Stimulated activated CD4-positive, alpha-beta T cell treated with anti-CD3 and anti-CD28 coated beads, Interleukin-4, amount 100 ng/mL, for 48 hours (primary cell): ENCODE results near the gene PRPF31.
A peak's percentile ranks its signal among the peaks of the same experiment; 100 is the strongest.
"Not testable (repeated sequence)": the region's sequence is repeated elsewhere in the genome, so short reads cannot be mapped to it uniquely, and the experiment has no call there.

Source experiments
- DNase-seq, 2 donors: peaks; one replicate each; pipeline ENCODE4 v3.0.0-alpha.2; 2020; ENCODE audit warnings: low read depth in 2 of 2

PRPF31 gene

DNA sequence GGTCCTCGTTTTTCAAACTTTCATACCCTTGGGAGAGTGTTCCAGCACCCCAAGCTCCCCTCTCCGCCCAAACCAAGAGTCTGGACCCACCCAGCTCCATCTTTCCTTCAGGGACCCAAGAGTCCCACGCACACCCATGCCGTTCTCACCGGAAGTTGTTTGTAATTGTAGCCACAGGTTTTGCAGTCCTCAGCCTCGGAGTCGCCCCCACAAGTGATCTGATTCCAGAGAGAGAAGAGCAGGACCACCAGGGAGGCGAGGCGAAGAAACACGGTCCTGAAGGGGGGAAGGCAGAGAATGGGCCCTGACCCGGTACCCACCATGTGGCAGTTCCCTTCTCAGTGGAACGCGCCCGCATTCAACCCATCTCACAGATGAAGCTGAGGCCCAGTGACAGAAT is 47.3 kb downstream of the PRPF31 start:
- no peak for DNase-seq

DNA sequence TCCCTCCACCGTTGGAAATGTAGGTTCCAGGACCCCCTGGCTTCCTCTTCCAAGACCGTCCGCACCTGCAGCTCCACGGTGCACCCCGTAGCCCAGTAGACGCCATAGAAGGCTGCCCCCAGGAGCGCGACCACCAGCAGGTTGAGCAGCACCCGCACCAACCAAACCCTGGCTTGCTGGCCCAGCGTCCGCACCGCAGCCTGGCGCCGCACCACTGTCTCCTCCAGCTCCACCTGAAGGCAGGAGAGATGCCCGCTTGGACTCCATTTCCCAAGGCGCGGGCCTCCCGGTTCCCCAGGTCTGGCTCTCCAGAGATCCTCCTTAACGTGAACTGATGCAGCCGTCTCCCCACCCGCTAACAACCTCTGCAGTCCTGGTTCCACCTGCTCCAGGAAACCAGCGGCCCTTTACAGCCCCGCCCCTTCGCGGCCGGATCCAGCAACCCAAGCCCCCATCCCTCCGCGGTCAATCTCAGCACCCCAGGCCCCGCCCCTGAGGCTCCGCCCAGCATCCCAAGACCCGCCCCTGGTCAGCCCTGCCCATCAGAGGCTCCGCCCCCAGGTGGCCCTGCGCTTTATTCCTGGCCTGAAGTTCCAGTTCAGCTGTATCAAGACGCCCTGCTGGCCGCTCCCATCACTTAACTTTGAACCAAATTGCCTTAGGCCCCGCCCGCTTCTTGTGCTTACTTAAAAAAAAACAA is 49.0 kb downstream of the PRPF31 start:
- DNase-seq, result peak; percentile 64 to 70

GRCh38 chr19:54165222-54165621 is 49.7 kb downstream of the PRPF31 start:
- DNase-seq, result no peak

DNA sequence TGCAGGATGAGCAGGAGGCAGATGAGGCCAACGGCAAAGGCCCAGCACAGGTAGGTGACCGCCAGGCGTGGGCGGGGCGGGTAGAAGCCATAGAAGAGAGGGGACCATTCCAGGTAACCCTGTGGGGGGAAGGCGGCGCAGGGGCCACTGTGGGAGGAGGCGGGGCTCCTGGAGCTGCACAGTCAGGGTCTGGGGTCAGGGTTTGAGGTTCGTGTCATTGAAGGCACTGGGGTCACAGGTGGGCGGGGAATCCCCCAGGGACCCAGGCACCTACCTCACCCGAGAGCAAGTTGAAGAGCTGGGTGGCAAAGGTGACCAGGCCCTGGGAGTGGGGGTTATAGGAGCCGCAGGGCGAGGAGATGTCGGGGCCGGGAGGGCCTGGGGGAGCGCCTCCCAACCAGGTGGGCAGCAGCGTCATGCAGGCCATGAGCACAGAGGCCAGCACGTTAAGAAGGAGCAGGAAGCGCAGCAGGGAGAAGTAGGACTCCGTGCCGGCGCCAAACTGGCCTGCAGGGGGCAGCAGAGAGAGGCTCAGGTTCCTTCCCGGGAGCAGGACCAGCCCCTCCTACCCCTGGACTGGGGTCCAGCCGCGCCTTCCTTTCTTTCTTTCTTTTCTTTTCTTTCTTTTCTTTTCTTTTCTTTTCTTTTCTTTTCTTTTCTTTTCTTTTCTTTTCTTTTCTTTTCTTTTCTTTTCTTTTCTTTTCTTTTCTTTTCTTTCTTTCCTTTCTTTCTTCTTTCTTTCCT is 52.8 kb downstream of the PRPF31 start:
- peak; percentile 91 to 97 for DNase-seq

DNA sequence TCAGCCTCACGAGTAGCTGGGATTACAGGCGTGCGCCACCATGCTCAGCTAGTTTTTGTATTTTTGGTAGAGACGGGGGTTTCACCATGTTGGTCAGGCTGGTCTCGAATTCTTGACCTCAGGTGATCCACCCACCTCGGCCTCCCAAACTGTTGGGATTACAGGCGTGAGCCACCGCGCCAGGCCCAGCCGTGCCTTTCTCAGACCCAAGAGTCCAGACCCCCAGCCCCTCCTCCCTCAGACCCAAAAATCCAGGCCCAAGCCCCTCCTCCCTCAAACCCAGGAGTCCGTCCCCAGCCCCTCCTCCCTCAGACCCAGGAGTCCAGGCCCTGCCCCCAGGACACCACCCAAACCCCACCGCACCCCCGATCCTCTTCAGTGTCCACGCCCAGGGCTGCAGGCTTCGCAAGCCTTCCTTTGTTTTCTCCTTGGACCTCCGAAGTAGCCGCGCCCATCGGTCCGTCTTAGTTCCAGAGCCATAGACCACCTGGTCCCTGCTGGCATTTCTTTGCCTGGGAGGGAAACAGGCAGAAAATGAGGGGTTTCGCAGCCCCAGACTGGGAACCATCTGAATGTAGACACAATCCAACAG is 53.7 kb downstream of the PRPF31 start:
- DNase-seq, result no peak

- not testable (repeated sequence) for DNase-seq
Measured at GRCh38 chr19:54171736-54172431, 56.3 kb downstream of the PRPF31 start.

GRCh38 chr19:54172471-54173358 is 57.2 kb downstream of the PRPF31 start, which contains the start of gene TMC4:
Gene TMC4 (minus strand): TSS chr19:54173160. CDS start chr19:54173117, 43 bp downstream.
- no peak for DNase-seq

- no peak for DNase-seq
Measured at GRCh38 chr19:54173359-54173699, 57.8 kb downstream of the PRPF31 start.

DNA sequence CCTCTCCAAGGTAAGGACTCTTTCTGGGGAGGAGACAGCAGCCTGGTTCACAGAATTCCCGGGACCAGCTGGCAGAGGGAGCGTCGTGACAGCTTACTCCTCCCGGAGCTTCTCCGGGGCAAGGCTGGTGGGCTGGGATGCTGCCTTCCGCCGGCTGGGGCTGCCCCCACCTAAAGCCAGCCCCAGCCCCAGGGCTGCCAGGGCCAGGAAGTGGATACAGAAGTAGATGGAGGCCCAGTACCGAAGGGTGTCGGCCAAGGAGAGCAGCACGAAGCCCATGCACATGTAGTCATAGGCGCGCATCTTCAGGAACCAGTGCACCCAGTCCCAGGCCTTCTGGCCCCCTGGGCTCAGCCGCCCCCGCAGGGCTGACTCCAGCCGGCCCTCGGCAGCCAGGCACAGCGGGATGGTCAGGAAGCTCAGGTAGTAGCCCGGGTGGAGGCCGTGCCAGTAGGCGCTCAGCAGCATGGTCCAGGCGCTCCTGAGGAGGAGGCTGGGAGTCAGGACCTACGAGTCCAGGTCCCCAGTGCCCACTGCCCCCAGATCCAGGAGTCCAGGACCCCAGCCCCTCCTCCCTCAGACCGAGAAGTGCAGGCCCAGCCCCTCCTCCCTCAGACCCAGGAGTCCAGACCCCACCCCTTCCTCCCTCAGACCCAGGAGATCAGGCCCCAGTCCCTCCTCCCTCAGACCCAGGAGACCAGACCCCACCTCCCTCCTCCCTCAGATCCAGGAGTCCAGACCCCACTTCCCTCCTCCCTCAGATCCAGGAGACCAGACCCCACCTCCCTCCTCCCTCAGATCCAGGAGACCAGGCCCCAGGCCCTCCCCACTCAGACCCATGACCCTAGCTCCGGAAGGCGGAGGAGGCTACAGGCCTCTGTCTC is 58.6 kb downstream of the PRPF31 start:
- DNase-seq, result no peak

DNA sequence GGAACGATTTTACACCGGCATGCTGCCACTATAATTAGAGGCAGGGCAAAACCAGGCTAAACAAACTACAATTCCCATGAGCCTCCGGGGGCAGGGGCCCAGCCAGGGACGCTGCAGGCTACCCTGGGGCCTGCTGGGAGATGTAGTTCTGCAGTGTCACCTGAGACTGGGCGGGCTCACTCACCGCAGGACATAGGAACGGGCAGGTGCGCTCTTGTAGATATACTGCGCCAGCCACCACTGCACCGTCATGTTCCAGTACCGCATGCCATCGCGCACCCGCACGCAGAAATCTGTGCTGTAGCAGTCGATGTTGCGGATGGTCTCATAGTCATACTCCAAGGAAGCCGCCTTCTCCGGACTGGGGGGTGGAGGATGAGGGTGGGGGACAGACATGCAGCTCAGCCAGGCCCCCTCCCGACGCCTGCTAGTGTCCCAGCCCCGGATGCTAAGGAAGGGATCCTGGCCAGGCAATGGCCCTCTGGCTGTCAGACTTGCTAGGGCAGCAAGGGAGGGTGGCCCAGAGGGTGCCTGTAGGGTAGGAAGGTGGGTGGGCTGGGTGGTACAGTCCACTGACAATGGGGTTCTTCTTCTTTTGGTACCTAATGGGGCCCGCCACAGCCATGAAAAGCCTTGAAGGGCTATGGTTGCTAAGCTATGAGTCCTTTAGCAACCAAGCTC is 63.2 kb downstream of the PRPF31 start:
- peak in 1 of 2 donors; percentile 31 for DNase-seq

DNA sequence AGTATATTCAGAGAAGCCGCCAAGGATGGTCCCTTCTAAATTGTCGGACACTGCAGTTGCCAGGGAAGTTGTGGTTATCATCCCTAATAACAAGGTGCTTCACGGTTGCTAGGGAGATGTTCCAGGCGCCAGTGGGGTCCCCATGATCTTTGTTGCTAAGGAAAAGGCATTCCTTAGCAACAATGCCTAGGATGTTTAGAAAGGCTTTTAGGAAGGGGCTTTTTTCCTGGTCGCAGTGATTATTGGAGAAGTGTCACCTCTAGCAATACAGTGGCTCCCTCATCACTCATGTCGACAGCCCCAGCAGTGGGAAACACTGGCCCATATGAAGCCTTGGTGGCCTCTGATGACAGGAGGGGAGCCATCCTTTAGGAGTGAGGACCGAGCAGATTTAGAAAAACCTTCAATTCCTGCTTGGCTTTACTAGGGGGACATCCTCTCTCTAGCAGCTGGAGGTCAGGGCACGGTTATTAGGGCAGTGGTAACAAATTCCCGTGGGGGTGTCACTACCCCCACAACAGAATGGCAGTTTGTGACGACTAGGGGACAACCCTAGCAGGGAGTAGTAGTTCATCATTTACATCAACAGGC is 63.8 kb downstream of the PRPF31 start:
- DNase-seq, result no peak

- DNase-seq, result no peak
Measured at GRCh38 chr19:54179921-54180461, 64.4 kb downstream of the PRPF31 start.

- no peak for DNase-seq
Measured at GRCh38 chr19:54180691-54181091, 65.1 kb downstream of the PRPF31 start.
